Measurements from ENCODE around the gene PTGER1.

DNA sequence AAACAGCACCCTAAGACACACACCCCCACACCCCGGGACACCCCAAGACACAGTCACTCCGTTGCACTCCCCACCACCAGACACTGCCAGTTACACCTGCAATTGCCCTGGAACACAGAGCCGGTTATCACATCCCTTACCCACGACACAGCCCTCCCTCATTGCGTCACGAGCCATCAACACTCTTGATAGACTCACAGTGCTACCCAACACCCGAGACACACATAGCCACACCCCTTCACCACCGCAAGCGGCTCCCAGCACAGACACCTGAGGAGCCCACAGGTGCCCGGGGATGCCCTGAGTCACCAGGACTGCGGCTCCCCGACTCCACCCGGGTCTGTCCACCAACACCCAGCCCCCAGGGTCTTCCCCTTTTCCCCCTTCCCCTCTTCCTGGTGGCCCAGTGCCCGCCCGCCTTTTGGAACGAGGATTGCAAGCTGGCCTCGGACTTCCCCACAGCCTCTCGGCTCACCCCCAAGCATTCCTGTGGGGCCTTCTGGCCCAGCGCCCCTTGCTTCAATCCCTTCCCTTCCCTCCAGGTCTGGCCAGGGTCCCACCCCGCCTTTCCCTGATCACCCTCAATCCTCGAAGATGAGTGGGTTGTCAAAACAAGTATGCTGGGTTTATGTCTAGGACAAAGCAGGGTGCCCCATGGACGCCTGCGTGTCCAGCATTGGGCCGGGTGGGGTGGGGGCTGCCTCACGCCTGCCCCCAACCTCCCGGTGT, 1.7 kb upstream of the PTGER1 start:
- no peak for TF ChIP-seq CTCF (IDR thresholded peaks at IDR 0.05)
- TF ChIP-seq POLR2AphosphoS5 (IDR thresholded peaks at IDR 0.05) = no peak
- no peak for TF ChIP-seq POLR2A (IDR thresholded peaks at IDR 0.05)

Data from breast epithelium (tissue), 3 donors.